Measurements from ENCODE around the gene ARHGAP26.

GRCh38 chr5:142789206-142789605, 19.0 kb downstream of the ARHGAP26 start:
- TF ChIP-seq CTCF (IDR thresholded peaks at IDR 0.05) (no peak), POLR2AphosphoS5 (IDR thresholded peaks at IDR 0.05) (no peak), EP300 (IDR thresholded peaks at IDR 0.05) (no peak)
